GM12891 (cell line): ENCODE results near the gene ARR3.

Source experiments
- PAX5 ChIP-seq: IDR thresholded peaks from 2 replicates; pipeline ENCODE4 v1.6.1; 2011; ENCODE audit warnings: low read length, moderate library complexity, mild to moderate bottlenecking; ENCODE audit not compliant: insufficient read depth, severe bottlenecking
- POLR2A ChIP-seq: IDR thresholded peaks from 2 replicates; pipeline ENCODE4 v1.6.1; 2011; ENCODE audit warnings: low read depth, low read length, control low read depth
- POLR2AphosphoS5 ChIP-seq: IDR thresholded peaks from 2 replicates; pipeline ENCODE4 v1.6.1; 2011; ENCODE audit warnings: low read depth, low read length, control low read depth
- POU2F2 ChIP-seq: IDR thresholded peaks from 2 replicates; pipeline ENCODE4 v1.6.1; 2011; ENCODE audit warnings: low read depth, mild to moderate bottlenecking, control low read depth, low read length, moderate library complexity
- SPI1 ChIP-seq: IDR thresholded peaks from 2 replicates; pipeline ENCODE4 v1.6.1; 2011; ENCODE audit warnings: low read depth, low read length, control low read depth
- TAF1 ChIP-seq: IDR thresholded peaks from 2 replicates; pipeline ENCODE4 v1.6.1; 2011; ENCODE audit warnings: low read depth, low read length, control low read depth

DNA sequence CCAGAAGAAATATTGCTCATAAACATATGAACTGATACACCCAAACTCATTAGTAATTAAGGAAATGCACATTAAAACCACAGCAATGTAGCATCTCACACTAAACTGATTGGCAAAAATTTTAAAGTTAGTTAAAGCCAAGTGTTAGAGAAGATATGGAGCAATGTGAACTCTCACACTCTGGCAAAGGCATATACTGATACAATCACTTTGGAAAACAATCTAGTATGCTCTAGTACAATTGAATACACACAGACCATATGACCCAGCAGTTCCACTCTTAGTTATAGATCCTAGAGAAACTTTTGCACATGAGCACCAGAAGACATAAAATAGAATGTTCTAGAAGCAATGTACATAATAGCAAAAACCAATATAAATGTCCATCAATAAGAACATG is 42.1 kb upstream of the ARR3 start:
- TF ChIP-seq SPI1 (no peak), POLR2A (no peak), POLR2AphosphoS5 (no peak), TAF1 (no peak), PAX5 (no peak), POU2F2 (no peak)
